22Rv1 (cell line): ENCODE data around the gene ARRDC3.
"Not testable (repeated sequence)": the region's sequence is repeated elsewhere in the genome, so short reads cannot be mapped to it uniquely, and the experiment has no call there.

Experiments used
- ZFX ChIP-seq: fragments of 450-650 bp; IDR thresholded peaks from 2 replicates; pipeline ENCODE4 v1.6.1; 2017; ENCODE audit warnings: antibody characterized with exemption, borderline replicate concordance
- TF ChIP-seq, protein P1 (sequence below): fragments of 450-650 bp; IDR thresholded peaks from 2 replicates; pipeline ENCODE4 v1.5.1; 2017; ENCODE audit warnings: mild to moderate bottlenecking

DNA sequence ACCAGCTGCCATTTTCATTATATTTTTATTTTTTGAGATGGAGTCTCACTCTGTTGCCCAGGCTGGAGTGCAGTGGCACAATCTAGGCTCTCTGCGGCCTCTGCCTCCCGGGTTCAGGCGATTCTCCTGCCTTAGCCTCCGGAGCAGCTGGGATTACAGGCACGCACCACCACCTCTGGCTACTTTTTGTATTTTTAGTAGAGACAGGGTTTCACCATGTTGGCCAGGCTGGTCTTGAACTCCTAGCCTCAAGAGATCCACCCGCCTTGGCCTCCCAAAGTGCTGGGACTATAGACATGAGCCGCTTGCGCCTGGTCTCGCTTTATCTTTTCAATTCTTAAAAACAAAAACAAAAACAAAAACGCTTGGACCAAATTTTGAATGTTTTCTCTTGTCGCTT is 2.5 kb upstream of the ARRDC3 start:
- TF ChIP-seq, protein P1, sequence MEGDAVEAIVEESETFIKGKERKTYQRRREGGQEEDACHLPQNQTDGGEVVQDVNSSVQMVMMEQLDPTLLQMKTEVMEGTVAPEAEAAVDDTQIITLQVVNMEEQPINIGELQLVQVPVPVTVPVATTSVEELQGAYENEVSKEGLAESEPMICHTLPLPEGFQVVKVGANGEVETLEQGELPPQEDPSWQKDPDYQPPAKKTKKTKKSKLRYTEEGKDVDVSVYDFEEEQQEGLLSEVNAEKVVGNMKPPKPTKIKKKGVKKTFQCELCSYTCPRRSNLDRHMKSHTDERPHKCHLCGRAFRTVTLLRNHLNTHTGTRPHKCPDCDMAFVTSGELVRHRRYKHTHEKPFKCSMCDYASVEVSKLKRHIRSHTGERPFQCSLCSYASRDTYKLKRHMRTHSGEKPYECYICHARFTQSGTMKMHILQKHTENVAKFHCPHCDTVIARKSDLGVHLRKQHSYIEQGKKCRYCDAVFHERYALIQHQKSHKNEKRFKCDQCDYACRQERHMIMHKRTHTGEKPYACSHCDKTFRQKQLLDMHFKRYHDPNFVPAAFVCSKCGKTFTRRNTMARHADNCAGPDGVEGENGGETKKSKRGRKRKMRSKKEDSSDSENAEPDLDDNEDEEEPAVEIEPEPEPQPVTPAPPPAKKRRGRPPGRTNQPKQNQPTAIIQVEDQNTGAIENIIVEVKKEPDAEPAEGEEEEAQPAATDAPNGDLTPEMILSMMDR = not testable (repeated sequence)
- not testable (repeated sequence) for TF ChIP-seq ZFX
